ENCODE data around the gene ZDHHC4. TPM values are rescaled to one million over a fixed set of nuclear protein-coding genes. Genes with fewer than 3 reads are reported as not detected.

The ZDHHC4 gene
- total and polyA plus RNA-seq, 2 of the 13 experiments (the other 11 are each of a cell fraction or from before 2014, with no cell fraction given): 83.2 to 188 TPM

- TF ChIP-seq ISL2 (CRISPR knock-in tag; IDR thresholded peaks at IDR 0.05) (no peak), ZNF674 (CRISPR knock-in tag; IDR thresholded peaks at IDR 0.05; ENCODE audit: low read depth) (0 out of 2 replicates have a peak, but pooled peaks have one; percentile 76), NPAS2 (CRISPR knock-in tag; IDR thresholded peaks at IDR 0.05; ENCODE audit: borderline replicate concordance) (no peak), ZNF574 (CRISPR knock-in tag; IDR thresholded peaks at IDR 0.05) (peak; percentile 97), SETDB1 (CRISPR knock-in tag; IDR thresholded peaks at IDR 0.05; ENCODE audit: borderline replicate concordance) (no peak), MXI1 (IDR thresholded peaks at IDR 0.05; ENCODE audit: borderline replicate concordance, low read depth, low read length) (peak; percentile 75; the same call in 1 of the 3 replicates), ZNF496 (CRISPR knock-in tag; IDR thresholded peaks at IDR 0.05; ENCODE audit: insufficient replicate concordance) (no peak), HDAC1 (CRISPR knock-in tag; IDR thresholded peaks at IDR 0.05) (no peak), ZNF431 (CRISPR knock-in tag; IDR thresholded peaks at IDR 0.05; ENCODE audit: borderline replicate concordance, low read depth) (0 out of 2 replicates have a peak, but pooled peaks have one; percentile 39), ZGPAT (CRISPR knock-in tag; IDR thresholded peaks at IDR 0.05) (no peak), ZNF776 (CRISPR knock-in tag; IDR thresholded peaks at IDR 0.05) (peak; percentile 26), HNRNPLL (IDR thresholded peaks at IDR 0.05; ENCODE audit: low read depth, low read length, poor library complexity, severe bottlenecking) (no peak), KDM6A (CRISPR knock-in tag; IDR thresholded peaks at IDR 0.05; ENCODE audit: low read depth) (no peak), CHD2 (IDR thresholded peaks at IDR 0.05; ENCODE audit: low read depth, low read length) (no peak), PAX8 (CRISPR knock-in tag; IDR thresholded peaks at IDR 0.05; ENCODE audit: borderline replicate concordance) (no peak), AKAP8 (CRISPR knock-in tag; IDR thresholded peaks at IDR 0.05) (peak; percentile 28; the same call in 1 of the 2 replicates), CBX5 (CRISPR knock-in tag; IDR thresholded peaks at IDR 0.05; ENCODE audit: borderline replicate concordance) (no peak), SMC3 (IDR thresholded peaks at IDR 0.05; ENCODE audit: low read length) (no peak; the same call in 1 of the 2 replicates), ZKSCAN1 (IDR thresholded peaks at IDR 0.05; ENCODE audit: low read length) (no peak), ZNF792 (CRISPR knock-in tag; IDR thresholded peaks at IDR 0.05) (no peak), GFI1 (CRISPR knock-in tag; IDR thresholded peaks at IDR 0.05; ENCODE audit: borderline replicate concordance) (peak; percentile 34; the same call in 1 of the 2 replicates), SMAD1 (CRISPR knock-in tag; IDR thresholded peaks at IDR 0.05; ENCODE audit: borderline replicate concordance, low read depth) (no peak), ZNF709 (CRISPR knock-in tag; IDR thresholded peaks at IDR 0.05) (0 out of 2 replicates have a peak, but pooled peaks have one; percentile 17), ZSCAN9 (CRISPR knock-in tag; IDR thresholded peaks at IDR 0.05; ENCODE audit: borderline replicate concordance) (no peak)
- TF ChIP-seq, protein P1, sequence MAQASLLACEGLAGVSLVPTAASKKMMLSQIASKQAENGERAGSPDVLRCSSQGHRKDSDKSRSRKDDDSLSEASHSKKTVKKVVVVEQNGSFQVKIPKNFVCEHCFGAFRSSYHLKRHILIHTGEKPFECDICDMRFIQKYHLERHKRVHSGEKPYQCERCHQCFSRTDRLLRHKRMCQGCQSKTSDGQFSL (CRISPR knock-in tag; IDR thresholded peaks at IDR 0.05): no peak
- TF ChIP-seq, protein P2, sequence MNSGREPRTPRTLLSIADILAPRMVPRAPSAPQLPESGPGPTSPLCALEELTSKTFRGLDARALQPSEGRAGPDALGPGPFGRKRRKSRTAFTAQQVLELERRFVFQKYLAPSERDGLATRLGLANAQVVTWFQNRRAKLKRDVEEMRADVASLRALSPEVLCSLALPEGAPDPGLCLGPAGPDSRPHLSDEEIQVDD (CRISPR knock-in tag; IDR thresholded peaks at IDR 0.05; ENCODE audit: borderline replicate concordance): no peak
Measured at GRCh38 chr7:6589829-6590644, 12.8 kb downstream of the ZDHHC4 start, which contains the start of gene INTS15 (continued).
